ENCODE results near the gene OR56A5. TPM values are rescaled to one million over a fixed set of nuclear protein-coding genes. Genes with fewer than 3 reads are reported as not detected.

The OR56A5 gene
- total RNA-seq, 1 experiment from 2014 or later = not detected

DNA sequence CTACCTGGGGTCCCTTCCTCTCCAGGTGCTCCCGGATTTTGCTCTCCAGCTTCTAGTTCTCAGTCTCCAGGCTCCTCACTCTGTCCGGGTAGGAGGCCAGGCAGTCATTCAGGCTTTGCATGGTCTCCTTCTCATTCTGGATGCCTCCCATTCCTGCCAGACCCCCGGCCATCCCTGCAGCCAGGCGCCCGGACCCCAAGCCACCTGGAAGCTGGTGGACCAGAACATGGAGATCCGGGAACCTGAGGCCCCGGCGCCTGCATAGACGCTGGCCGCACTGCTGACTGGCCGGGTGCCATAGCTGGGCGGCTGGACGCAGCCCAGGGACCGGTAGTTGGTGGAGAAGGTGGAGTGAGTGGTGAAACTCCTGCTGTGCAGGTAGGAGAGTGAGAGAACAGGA, 26.5 kb upstream of the OR56A5 start:
- H3K27me3 Mint-ChIP-seq (ENCODE audit: low read depth) = peaks cover 1% of the 10 kb centered on the region; the same call in 1 of the 2 replicates
- Histone ChIP-seq H4K20me1 (ENCODE audit: control insufficient read depth, insufficient read depth, insufficient read length) (no peaks in the 10 kb centered on the region), H3K27me3 (ENCODE audit: insufficient read depth, low read length) (no peaks in the 10 kb centered on the region), H3K18ac (ENCODE audit: insufficient read length, low read depth, low read length) (no peak overlapping the region), H2BK5ac (ENCODE audit: insufficient read length, low read length) (no peak overlapping the region), H3K4me2 (ENCODE audit: insufficient read depth, insufficient read length, low read length) (no peak overlapping the region), H3K9me3 (ENCODE audit: control insufficient read depth, low read depth, low read length) (no peaks in the 10 kb centered on the region), H2BK15ac (ENCODE audit: low read depth, low read length) (no peak overlapping the region), H2AK5ac (ENCODE audit: insufficient read length, low read length) (no peak overlapping the region), H4K8ac (replicated peaks; ENCODE audit: insufficient read length, low read depth, low read length) (no peak overlapping the region), H3K4ac (ENCODE audit: low read depth, low read length) (no peak overlapping the region), H3K27ac (ENCODE audit: insufficient read length, low read depth, low read length) (no peak overlapping the region), H3K23me2 (ENCODE audit: insufficient read length, low read depth, low read length, poor library complexity, severe bottlenecking) (no peaks in the 10 kb centered on the region), H2BK20ac (ENCODE audit: low read depth, low read length, poor library complexity, severe bottlenecking) (no peak overlapping the region), H3K56ac (ENCODE audit: insufficient read length, low read depth, low read length) (no peak overlapping the region), H3K23ac (ENCODE audit: insufficient read length, low read depth, low read length) (no peak overlapping the region), H2AFZ (ENCODE audit: low read length) (no peak overlapping the region), H4K5ac (ENCODE audit: insufficient read length, low read depth, low read length) (no peak overlapping the region), H2BK120ac (ENCODE audit: low read depth, low read length, poor library complexity, severe bottlenecking) (no peak overlapping the region), H3K4me1 (ENCODE audit: insufficient read depth, low read length) (no peaks in the 10 kb centered on the region), H4K91ac (ENCODE audit: insufficient read length, low read depth, low read length) (no peak overlapping the region), H3K14ac (ENCODE audit: insufficient read depth, low read length) (no peak overlapping the region), H2BK12ac (ENCODE audit: insufficient read length, low read depth, low read length) (no peak overlapping the region), H3K79me2 (ENCODE audit: insufficient read depth, low read length) (no peaks in the 10 kb centered on the region), H3K79me1 (ENCODE audit: insufficient read depth, low read depth, low read length, poor library complexity, severe bottlenecking) (no peaks in the 10 kb centered on the region), H3K9ac (ENCODE audit: extremely low read depth, insufficient read length, low read length) (no peak overlapping the region), H3T11ph (ENCODE audit: low read length) (no peak overlapping the region)
- WGBS (ENCODE audit: extremely low coverage, insufficient read length, low lambda C conversion rate) = no CpG with 5 or more reads among the region's 14 CpGs
- no peak overlapping the region for H3K4me3 Mint-ChIP-seq
- no peaks in the 10 kb centered on the region for H3K9me3 Mint-ChIP-seq
- 0 out of 4 replicates have a peak, but pooled peaks cover 0 to 2% of the 10 kb centered on the region in 2 experiments for H3K4me1 Mint-ChIP-seq
- no peak overlapping the region; a peak in 1 of 7 replicates for H3K27ac Mint-ChIP-seq
- TF ChIP-seq, protein P1, sequence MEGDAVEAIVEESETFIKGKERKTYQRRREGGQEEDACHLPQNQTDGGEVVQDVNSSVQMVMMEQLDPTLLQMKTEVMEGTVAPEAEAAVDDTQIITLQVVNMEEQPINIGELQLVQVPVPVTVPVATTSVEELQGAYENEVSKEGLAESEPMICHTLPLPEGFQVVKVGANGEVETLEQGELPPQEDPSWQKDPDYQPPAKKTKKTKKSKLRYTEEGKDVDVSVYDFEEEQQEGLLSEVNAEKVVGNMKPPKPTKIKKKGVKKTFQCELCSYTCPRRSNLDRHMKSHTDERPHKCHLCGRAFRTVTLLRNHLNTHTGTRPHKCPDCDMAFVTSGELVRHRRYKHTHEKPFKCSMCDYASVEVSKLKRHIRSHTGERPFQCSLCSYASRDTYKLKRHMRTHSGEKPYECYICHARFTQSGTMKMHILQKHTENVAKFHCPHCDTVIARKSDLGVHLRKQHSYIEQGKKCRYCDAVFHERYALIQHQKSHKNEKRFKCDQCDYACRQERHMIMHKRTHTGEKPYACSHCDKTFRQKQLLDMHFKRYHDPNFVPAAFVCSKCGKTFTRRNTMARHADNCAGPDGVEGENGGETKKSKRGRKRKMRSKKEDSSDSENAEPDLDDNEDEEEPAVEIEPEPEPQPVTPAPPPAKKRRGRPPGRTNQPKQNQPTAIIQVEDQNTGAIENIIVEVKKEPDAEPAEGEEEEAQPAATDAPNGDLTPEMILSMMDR (conservative IDR thresholded peaks at IDR 0.05) = no peak
- H3K36me3 Mint-ChIP-seq (ENCODE audit: insufficient read depth in 1 of 3, low read depth in 3 of 3) = no peaks in the 10 kb centered on the region
- DNase-seq = no peak

Measured in H9 (cell line).